PC-3 (cell line): Measurements from ENCODE around the gene GPN1.

Experiments
- EZH2 ChIP-seq: fragments of 300-600 bp; sonication (generic); IDR thresholded peaks from one replicate; pipeline ENCODE4 v1.6.1; 2017; ENCODE audit warnings: antibody characterized with exemption, mild to moderate bottlenecking, low read length; ENCODE audit not compliant: unreplicated experiment
- TF ChIP-seq, protein P1 (sequence below): fragments of 300-600 bp; sonication (generic); conservative IDR thresholded peaks from 2 replicates; pipeline ENCODE4 v1.5.1; 2017; ENCODE audit warnings: antibody characterized with exemption, low read depth, mild to moderate bottlenecking, low read length

DNA sequence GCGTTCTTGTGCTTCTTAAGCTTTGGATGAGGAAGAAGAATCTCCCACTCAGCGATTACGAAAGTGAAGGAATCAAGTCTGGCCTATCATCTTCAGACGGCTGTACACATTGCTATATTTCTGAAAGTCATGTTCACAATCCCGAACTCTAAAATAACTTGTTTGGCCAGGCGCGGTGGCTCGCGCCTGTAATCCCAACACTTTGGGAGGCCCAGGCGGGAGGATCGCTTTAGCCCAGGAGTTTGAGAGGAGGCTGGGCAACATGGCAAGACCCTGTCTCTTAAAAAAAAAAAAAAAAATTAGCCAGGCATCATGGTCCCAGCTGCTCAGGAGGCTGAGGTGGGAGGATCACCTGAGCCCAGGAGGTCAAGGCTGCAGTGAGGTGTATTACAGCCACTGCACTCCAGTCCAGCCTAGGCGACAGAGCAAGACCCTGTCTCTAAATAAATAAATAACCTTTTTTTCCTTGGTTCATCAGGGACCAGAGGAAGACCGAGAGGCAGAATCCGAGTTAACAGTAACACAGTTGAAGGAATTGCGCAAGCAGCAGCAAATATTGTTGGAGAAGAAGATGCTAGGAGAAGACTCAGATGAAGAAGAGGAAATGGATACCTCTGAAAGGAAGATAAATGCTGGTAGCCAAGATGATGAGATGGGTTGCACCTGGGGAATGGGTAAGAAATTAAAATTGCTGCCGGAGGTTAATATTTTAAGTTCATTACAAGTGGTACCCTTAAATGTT is 35.9 kb downstream of the GPN1 start:
- TF ChIP-seq, protein P1, sequence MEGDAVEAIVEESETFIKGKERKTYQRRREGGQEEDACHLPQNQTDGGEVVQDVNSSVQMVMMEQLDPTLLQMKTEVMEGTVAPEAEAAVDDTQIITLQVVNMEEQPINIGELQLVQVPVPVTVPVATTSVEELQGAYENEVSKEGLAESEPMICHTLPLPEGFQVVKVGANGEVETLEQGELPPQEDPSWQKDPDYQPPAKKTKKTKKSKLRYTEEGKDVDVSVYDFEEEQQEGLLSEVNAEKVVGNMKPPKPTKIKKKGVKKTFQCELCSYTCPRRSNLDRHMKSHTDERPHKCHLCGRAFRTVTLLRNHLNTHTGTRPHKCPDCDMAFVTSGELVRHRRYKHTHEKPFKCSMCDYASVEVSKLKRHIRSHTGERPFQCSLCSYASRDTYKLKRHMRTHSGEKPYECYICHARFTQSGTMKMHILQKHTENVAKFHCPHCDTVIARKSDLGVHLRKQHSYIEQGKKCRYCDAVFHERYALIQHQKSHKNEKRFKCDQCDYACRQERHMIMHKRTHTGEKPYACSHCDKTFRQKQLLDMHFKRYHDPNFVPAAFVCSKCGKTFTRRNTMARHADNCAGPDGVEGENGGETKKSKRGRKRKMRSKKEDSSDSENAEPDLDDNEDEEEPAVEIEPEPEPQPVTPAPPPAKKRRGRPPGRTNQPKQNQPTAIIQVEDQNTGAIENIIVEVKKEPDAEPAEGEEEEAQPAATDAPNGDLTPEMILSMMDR: no peak
- TF ChIP-seq EZH2: no peak
